K562 (cell line): Measurements from ENCODE around the gene MRPS18B. TPM values are rescaled to one million over a fixed set of nuclear protein-coding genes. Genes with fewer than 3 reads are reported as not detected.
A peak's percentile ranks its signal among the peaks of the same experiment; 100 is the strongest.

Experiments
- DPF2 ChIP-seq: fragments of 450-650 bp; IDR thresholded peaks from 2 replicates; pipeline ENCODE4 v1.6.1; 2016
- FOXA1 ChIP-seq: fragments of 450-650 bp; IDR thresholded peaks from 2 replicates; pipeline ENCODE4 v1.6.1; 2016; ENCODE audit warnings: mild to moderate bottlenecking, borderline replicate concordance
- HINFP ChIP-seq: fragments of 450-650 bp; conservative IDR thresholded peaks from 2 replicates; pipeline ENCODE4 v1.6.1; 2016; ENCODE audit warnings: missing genetic modification characterization, low read depth, mild to moderate bottlenecking, control low read depth, missing compliant biosample characterization
- JUN ChIP-seq, 2 experiments: sonication (generic) in 1 of 2; formaldehyde crosslinking in 1 of 2; IDR thresholded peaks; 2 replicates each; pipeline versions ENCODE4 v1.6.1 to v1.8.0; 2012 to 2022; ENCODE audit warnings: borderline replicate concordance in 2 of 2, mild to moderate bottlenecking in 2 of 2, improper control_type of control experiment in 1 of 2, low read depth in 1 of 2, low read length in 1 of 2, missing genetic modification reagents in 1 of 2
- KDM4B ChIP-seq, 2 experiments: fragments of 450-650 bp in 1 of 2; sonication (generic) in 1 of 2; IDR thresholded peaks; 2 replicates each; pipeline ENCODE4 v1.6.1; 2016 to 2017; ENCODE audit warnings: borderline replicate concordance in 2 of 2, antibody characterized with exemption in 1 of 2, low read depth in 1 of 2, mild to moderate bottlenecking in 1 of 2
- NR4A1 ChIP-seq, 2 experiments: fragments of 250-450 bp in 1 of 2; fragments of 450-650 bp in 1 of 2; sonication (Bioruptor Pico) in 1 of 2; IDR thresholded peaks; 2 replicates each; pipeline versions ENCODE4 v1.4.0 to v1.6.1; 2016 to 2020; ENCODE audit warnings: mild to moderate bottlenecking in 2 of 2, missing compliant biosample characterization in 1 of 2, missing genetic modification characterization in 1 of 2, moderate library complexity in 1 of 2
- NUFIP1 ChIP-seq: fragments of 450-650 bp; IDR thresholded peaks from 2 replicates; pipeline ENCODE4 v1.6.1; 2018; ENCODE audit not compliant: partially characterized antibody
- SMAD1 ChIP-seq: fragments of 150-350 bp; IDR thresholded peaks from 2 replicates; pipeline ENCODE4 v1.6.1; 2014; ENCODE audit warnings: low read length, low read depth; ENCODE audit not compliant: partially characterized antibody
- SRSF1 ChIP-seq: fragments of 200-400 bp; formaldehyde crosslinking; IDR thresholded peaks from 2 replicates; pipeline ENCODE4 v1.6.1; 2017; ENCODE audit warnings: mild to moderate bottlenecking, low read depth, low read length, moderate library complexity
- TBP ChIP-seq: optimal IDR thresholded peaks from 2 replicates; pipeline ENCODE3; 2011; ENCODE audit warnings: low read depth, low read length, improper control_type of control experiment
- THRAP3 ChIP-seq: fragments of 450-650 bp; IDR thresholded peaks from 2 replicates; pipeline ENCODE4 v1.6.1; 2016; ENCODE audit warnings: mild to moderate bottlenecking, inconsistent platforms, borderline replicate concordance
- XRCC3 ChIP-seq: fragments of 450-650 bp; IDR thresholded peaks from 2 replicates; pipeline ENCODE4 v1.6.1; 2017; ENCODE audit warnings: mild to moderate bottlenecking, moderate library complexity
- ZNF217 ChIP-seq: sonication (generic); formaldehyde crosslinking; IDR thresholded peaks from 2 replicates; pipeline ENCODE4 v1.8.0; 2022; ENCODE audit warnings: mild to moderate bottlenecking, missing genetic modification reagents
- ZNF785 ChIP-seq: fragments of 250-450 bp; sonication (Bioruptor Pico); IDR thresholded peaks from 2 replicates; pipeline ENCODE4 v1.4.0; 2020; ENCODE audit warnings: mild to moderate bottlenecking
- polyA plus RNA-seq, 8 experiments: library from polyadenylated mRNA; depleted of rRNA in 4 of 8; stranded (reverse) in 5 of 8; unstranded in 3 of 8; fragments of >200 nt; fragmentation: Nextera tagmentation in 2 of 8; fragmentation: Illumina TruSeq in 1 of 8; extraction: Ambion mirVana in 2 of 8; extraction: Trizol in 1 of 8; gene quantifications; 2 replicates each; pipeline versions ENCODE4 v1.2.1 to v1.2.3, GENCODE V29; 2011 to 2014; ENCODE audit warnings: inconsistent platforms in 1 of 8, missing spikeins in 1 of 8
- total RNA-seq, 7 experiments: library from RNA; depleted of rRNA in 6 of 7; stranded (reverse); fragments of >200 nt in 6 of 7; fragmentation: Illumina TruSeq in 2 of 7; extraction: Trizol in 2 of 7; gene quantifications; 2 replicates each; pipeline versions ENCODE4 v1.2.1 to v1.2.3, GENCODE V29; 2011 to 2021; ENCODE audit warnings: low replicate concordance in 1 of 7
- TF ChIP-seq, protein P1 (sequence below): sonication (generic); formaldehyde crosslinking; IDR thresholded peaks from 2 replicates; pipeline ENCODE4 v1.8.0; 2022; ENCODE audit warnings: missing genetic modification reagents, mild to moderate bottlenecking, borderline replicate concordance
- TF ChIP-seq, protein P2 (sequence below), 3 experiments: fragments of 200-800 bp in 1 of 3; fragments of 250-450 bp in 1 of 3; fragments of 450-650 bp in 1 of 3; sonication (Bioruptor Pico) in 1 of 3; sonication (Bioruptor generic) in 1 of 3; formaldehyde crosslinking in 1 of 3; IDR thresholded peaks; 2 replicates each; pipeline versions ENCODE4 v1.6.1 to v1.8.0; 2016 to 2022; ENCODE audit warnings: mild to moderate bottlenecking in 2 of 3, missing genetic modification characterization in 2 of 3, missing compliant biosample characterization in 1 of 3, moderate library complexity in 1 of 3
- TF ChIP-seq, protein P3 (sequence below): fragments of 250-450 bp; sonication (Bioruptor Pico); IDR thresholded peaks from 2 replicates; pipeline ENCODE4 v1.4.0; 2020

The MRPS18B gene
- total and polyA plus RNA-seq, 9 of the 15 experiments (the other 6 are each of a cell fraction or from before 2014, with no cell fraction given): 132 to 383 (median 178) TPM

- TF ChIP-seq KDM4B (IDR thresholded peaks at IDR 0.05; ENCODE audit: borderline replicate concordance in 2 of 2, low read depth in 1 of 2) (peak in 1 of 2 experiments; percentile 87; a peak in 1 of 4 replicates), NUFIP1 (no peak), HINFP (peak; percentile 62; the same call in 1 of the 2 replicates), ZNF785 (CRISPR knock-in tag) (no peak), JUN (IDR thresholded peaks at IDR 0.05; ENCODE audit: borderline replicate concordance, low read depth, low read length) (peak; percentile 85), JUN (CRISPR knock-in tag; IDR thresholded peaks at IDR 0.05; ENCODE audit: borderline replicate concordance) (peak; percentile 14; the same call in 1 of the 2 replicates), TBP (peak; percentile 65), SRSF1 (no peak), ZNF217 (CRISPR knock-in tag) (no peak), SMAD1 (peak; percentile 87), FOXA1 (no peak), XRCC3 (no peak), THRAP3 (no peak), NR4A1 (CRISPR knock-in tag; IDR thresholded peaks at IDR 0.05) (no peak), NR4A1 (tag; IDR thresholded peaks at IDR 0.05) (no peak), DPF2 (peak; percentile 40; the same call in 1 of the 2 replicates)
- TF ChIP-seq, protein P1, sequence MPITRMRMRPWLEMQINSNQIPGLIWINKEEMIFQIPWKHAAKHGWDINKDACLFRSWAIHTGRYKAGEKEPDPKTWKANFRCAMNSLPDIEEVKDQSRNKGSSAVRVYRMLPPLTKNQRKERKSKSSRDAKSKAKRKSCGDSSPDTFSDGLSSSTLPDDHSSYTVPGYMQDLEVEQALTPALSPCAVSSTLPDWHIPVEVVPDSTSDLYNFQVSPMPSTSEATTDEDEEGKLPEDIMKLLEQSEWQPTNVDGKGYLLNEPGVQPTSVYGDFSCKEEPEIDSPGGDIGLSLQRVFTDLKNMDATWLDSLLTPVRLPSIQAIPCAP: no peak
- TF ChIP-seq, protein P2, sequence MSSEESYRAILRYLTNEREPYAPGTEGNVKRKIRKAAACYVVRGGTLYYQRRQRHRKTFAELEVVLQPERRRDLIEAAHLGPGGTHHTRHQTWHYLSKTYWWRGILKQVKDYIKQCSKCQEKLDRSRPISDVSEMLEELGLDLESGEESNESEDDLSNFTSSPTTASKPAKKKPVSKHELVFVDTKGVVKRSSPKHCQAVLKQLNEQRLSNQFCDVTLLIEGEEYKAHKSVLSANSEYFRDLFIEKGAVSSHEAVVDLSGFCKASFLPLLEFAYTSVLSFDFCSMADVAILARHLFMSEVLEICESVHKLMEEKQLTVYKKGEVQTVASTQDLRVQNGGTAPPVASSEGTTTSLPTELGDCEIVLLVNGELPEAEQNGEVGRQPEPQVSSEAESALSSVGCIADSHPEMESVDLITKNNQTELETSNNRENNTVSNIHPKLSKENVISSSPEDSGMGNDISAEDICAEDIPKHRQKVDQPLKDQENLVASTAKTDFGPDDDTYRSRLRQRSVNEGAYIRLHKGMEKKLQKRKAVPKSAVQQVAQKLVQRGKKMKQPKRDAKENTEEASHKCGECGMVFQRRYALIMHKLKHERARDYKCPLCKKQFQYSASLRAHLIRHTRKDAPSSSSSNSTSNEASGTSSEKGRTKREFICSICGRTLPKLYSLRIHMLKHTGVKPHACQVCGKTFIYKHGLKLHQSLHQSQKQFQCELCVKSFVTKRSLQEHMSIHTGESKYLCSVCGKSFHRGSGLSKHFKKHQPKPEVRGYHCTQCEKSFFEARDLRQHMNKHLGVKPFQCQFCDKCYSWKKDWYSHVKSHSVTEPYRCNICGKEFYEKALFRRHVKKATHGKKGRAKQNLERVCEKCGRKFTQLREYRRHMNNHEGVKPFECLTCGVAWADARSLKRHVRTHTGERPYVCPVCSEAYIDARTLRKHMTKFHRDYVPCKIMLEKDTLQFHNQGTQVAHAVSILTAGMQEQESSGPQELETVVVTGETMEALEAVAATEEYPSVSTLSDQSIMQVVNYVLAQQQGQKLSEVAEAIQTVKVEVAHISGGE (CRISPR knock-in tag; IDR thresholded peaks at IDR 0.05): peak in 2 of 3 experiments; percentile 81 to 94; a peak in 4 of 6 replicates
- TF ChIP-seq, protein P3, sequence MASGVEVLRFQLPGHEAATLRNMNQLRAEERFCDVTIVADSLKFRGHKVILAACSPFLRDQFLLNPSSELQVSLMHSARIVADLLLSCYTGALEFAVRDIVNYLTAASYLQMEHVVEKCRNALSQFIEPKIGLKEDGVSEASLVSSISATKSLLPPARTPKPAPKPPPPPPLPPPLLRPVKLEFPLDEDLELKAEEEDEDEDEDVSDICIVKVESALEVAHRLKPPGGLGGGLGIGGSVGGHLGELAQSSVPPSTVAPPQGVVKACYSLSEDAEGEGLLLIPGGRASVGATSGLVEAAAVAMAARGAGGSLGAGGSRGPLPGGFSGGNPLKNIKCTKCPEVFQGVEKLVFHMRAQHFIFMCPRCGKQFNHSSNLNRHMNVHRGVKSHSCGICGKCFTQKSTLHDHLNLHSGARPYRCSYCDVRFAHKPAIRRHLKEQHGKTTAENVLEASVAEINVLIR (CRISPR knock-in tag): peak; percentile 83
Measured at GRCh38 chr6:30571075-30571761, 46.4 kb upstream of the MRPS18B start, which contains the start of gene ABCF1 (continued).
